AG09319 (cell line): ENCODE measurements around the gene PYROXD2.

Experiments used
- DNase-seq: peaks from one replicate; pipeline ENCODE4 v3.0.0-alpha.2; 2010; ENCODE audit warnings: low read depth; ENCODE audit errors: extremely low read depth
- CTCF ChIP-seq: IDR thresholded peaks from 2 replicates; pipeline ENCODE4 v1.5.1; 2011; ENCODE audit warnings: low read depth, mild to moderate bottlenecking, inconsistent platforms, low read length, moderate library complexity

PYROXD2 gene

GRCh38 chr10:98373260-98374040 lies 41.5 kb downstream of the PYROXD2 start:
- no peak for DNase-seq
- no peak for TF ChIP-seq CTCF

- no peak for TF ChIP-seq CTCF
- no peak for DNase-seq
Measured at GRCh38 chr10:98370831-98371820, 43.9 kb downstream of the PYROXD2 start.

GRCh38 chr10:98369801-98370200 lies 45.2 kb downstream of the PYROXD2 start:
- no peak for TF ChIP-seq CTCF
- DNase-seq: no peak

- no peak for DNase-seq
- no peak for TF ChIP-seq CTCF
Measured at GRCh38 chr10:98368644-98369043, 46.3 kb downstream of the PYROXD2 start.

- TF ChIP-seq CTCF: no peak
- no peak for DNase-seq
Measured at GRCh38 chr10:98367604-98368451, 47.2 kb downstream of the PYROXD2 start.

- DNase-seq: no peak
- no peak for TF ChIP-seq CTCF
Measured at GRCh38 chr10:98366062-98366530, 48.9 kb downstream of the PYROXD2 start.
